ENCODE data around the gene CDC42BPB. TPM values are rescaled to one million over a fixed set of nuclear protein-coding genes. Genes with fewer than 3 reads are reported as not detected.
A peak's percentile ranks its signal among the peaks of the same experiment; 100 is the strongest.

Gene CDC42BPB
- total RNA-seq, 6 experiments from 2014 or later = 73.7 to 85.1 (median 79.9) TPM

- peaks cover 27% of the 10 kb centered on the region for H3K4me1 Mint-ChIP-seq (ENCODE audit: low read depth)
- no peaks in the 10 kb centered on the region for H3K9me3 Mint-ChIP-seq
- no peak for DNase-seq
- TF ChIP-seq CTCF (IDR thresholded peaks at IDR 0.05) = peak; percentile 34; the same call in 1 of the 2 replicates
- peaks cover 37% of the 10 kb centered on the region for H3K36me3 Mint-ChIP-seq (ENCODE audit: low read depth)
- H3K27me3 Mint-ChIP-seq (ENCODE audit: insufficient read depth) = peaks cover 5% of the 10 kb centered on the region
- no peak overlapping the region for H3K4me3 Mint-ChIP-seq
- H3K27ac Mint-ChIP-seq = no peak overlapping the region
Observed at GRCh38 chr14:103002578-103003350, 54.6 kb downstream of the CDC42BPB start.

GRCh38 chr14:103001651-103002396 lies 55.5 kb downstream of the CDC42BPB start:
- peaks cover 3% of the 10 kb centered on the region for H3K27me3 Mint-ChIP-seq (ENCODE audit: insufficient read depth)
- no peak overlapping the region for H3K27ac Mint-ChIP-seq
- peaks cover 36% of the 10 kb centered on the region for H3K36me3 Mint-ChIP-seq (ENCODE audit: low read depth)
- H3K9me3 Mint-ChIP-seq = no peaks in the 10 kb centered on the region
- no peak overlapping the region for H3K4me3 Mint-ChIP-seq
- TF ChIP-seq CTCF (IDR thresholded peaks at IDR 0.05) = no peak
- H3K4me1 Mint-ChIP-seq (ENCODE audit: low read depth) = peaks cover 23% of the 10 kb centered on the region
- no peak for DNase-seq

GRCh38 chr14:103001226-103001625 lies 56.1 kb downstream of the CDC42BPB start:
- peaks cover 23% of the 10 kb centered on the region for H3K4me1 Mint-ChIP-seq (ENCODE audit: low read depth)
- H3K27ac Mint-ChIP-seq = no peak overlapping the region
- no peaks in the 10 kb centered on the region for H3K9me3 Mint-ChIP-seq
- TF ChIP-seq CTCF (IDR thresholded peaks at IDR 0.05) = no peak
- peaks cover 36% of the 10 kb centered on the region for H3K36me3 Mint-ChIP-seq (ENCODE audit: low read depth)
- peaks cover 3% of the 10 kb centered on the region for H3K27me3 Mint-ChIP-seq (ENCODE audit: insufficient read depth)
- no peak overlapping the region for H3K4me3 Mint-ChIP-seq
- DNase-seq = no peak

DNA sequence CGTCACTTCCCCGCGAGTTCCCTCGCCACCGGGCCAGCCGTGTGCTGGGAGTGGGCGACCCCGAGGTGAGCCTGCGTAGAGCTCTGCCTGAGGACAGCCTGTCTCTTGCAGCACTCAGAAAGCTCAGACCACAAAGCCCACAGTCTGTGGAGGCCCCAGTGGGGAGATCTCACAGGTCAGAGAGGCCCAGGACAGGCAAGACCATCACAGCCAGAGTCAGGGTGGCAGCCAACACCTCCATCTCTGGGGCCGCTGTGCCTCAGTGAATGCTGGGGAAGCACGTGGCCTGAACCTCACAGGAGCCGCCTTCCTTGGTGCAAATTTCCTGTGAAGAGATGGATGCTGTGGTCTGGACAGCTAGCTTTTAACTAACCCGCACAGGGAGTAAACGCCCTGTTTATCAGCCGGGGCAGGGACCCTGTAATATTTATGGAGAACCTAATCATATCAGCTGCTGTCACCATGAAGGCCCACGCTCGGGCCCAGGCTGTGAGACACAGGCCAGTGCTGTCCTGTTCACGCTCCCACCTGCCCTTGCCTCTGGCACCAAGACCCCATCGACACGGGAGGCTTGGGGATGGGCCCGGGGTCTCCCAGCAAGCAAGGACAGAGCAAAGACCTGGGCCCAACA lies 56.9 kb downstream of the CDC42BPB start:
- TF ChIP-seq CTCF (IDR thresholded peaks at IDR 0.05) = no peak
- DNase-seq = no peak
- Mint-ChIP-seq H3K9me3 (no peaks in the 10 kb centered on the region), H3K27me3 (ENCODE audit: insufficient read depth) (peaks cover 3% of the 10 kb centered on the region), H3K36me3 (ENCODE audit: low read depth) (peaks cover 36% of the 10 kb centered on the region), H3K4me3 (no peak overlapping the region), H3K4me1 (ENCODE audit: low read depth) (peaks cover 23% of the 10 kb centered on the region), H3K27ac (peak overlapping the region; percentile 66; the same call in 1 of the 2 replicates)

DNA sequence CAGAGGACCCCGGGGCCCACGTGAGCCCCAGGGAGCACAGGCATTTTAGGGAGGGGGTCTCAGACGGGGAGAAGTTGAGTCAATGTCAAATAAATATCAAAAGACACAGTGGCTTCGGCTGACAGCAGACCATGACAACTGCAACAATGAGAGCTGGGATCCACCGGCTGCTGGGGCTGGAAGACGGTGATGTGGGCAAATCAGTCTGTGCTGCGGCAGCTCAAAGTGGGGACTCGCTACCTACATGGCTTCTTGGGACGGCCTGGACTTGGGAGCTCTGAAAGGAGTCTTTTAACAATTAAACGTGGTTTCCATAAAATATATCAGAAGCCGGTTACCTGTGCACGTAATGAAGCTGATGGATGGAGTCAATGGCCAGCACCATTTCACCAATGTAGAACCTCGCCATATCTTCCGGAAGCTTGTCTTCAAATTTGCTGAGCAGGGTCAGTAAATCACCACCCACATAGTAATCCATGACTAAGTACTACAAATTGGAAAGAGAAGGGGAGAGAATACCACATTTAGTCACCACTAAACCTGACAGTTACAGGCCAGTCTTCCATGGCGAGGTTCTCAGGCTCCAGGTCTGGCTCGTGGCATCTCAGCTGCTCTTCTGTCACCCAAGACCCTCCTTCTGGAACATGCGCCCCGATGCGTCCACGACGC lies 58.0 kb downstream of the CDC42BPB start:
- no peak for DNase-seq
- H3K4me3 Mint-ChIP-seq = no peak overlapping the region
- no peaks in the 10 kb centered on the region for H3K9me3 Mint-ChIP-seq
- TF ChIP-seq CTCF (IDR thresholded peaks at IDR 0.05) = no peak
- peak overlapping the region; percentile 66 for H3K27ac Mint-ChIP-seq
- peaks cover 3% of the 10 kb centered on the region for H3K27me3 Mint-ChIP-seq (ENCODE audit: insufficient read depth)
- H3K4me1 Mint-ChIP-seq (ENCODE audit: low read depth) = peaks cover 31% of the 10 kb centered on the region
- peaks cover 44% of the 10 kb centered on the region for H3K36me3 Mint-ChIP-seq (ENCODE audit: low read depth)

Measured in HFFc6 (cell line).